ENCODE measurements around the gene PDLIM5.
A peak's percentile ranks its signal among the peaks of the same experiment; 100 is the strongest.

The PDLIM5 gene

GRCh38 chr4:94428884-94429283 lies 22.9 kb upstream of the PDLIM5 start:
- DNase-seq (ENCODE audit: low spot score): no peak

GRCh38 chr4:94430406-94430805 lies 21.3 kb upstream of the PDLIM5 start:
- no peak for DNase-seq (ENCODE audit: low spot score)

GRCh38 chr4:94431388-94431787 lies 20.4 kb upstream of the PDLIM5 start:
- DNase-seq (ENCODE audit: low spot score): no peak

GRCh38 chr4:94434505-94434904 lies 17.2 kb upstream of the PDLIM5 start:
- no peak for DNase-seq (ENCODE audit: low spot score)

GRCh38 chr4:94435874-94436273 lies 15.9 kb upstream of the PDLIM5 start:
- DNase-seq (ENCODE audit: low spot score): no peak

GRCh38 chr4:94436512-94436911 lies 15.2 kb upstream of the PDLIM5 start:
- DNase-seq (ENCODE audit: low spot score): no peak

- no peak for DNase-seq (ENCODE audit: low spot score)
Observed at GRCh38 chr4:94439606-94440005, 12.1 kb upstream of the PDLIM5 start.

GRCh38 chr4:94441838-94442237 lies 9.9 kb upstream of the PDLIM5 start:
- no peak for DNase-seq (ENCODE audit: low spot score)

- DNase-seq (ENCODE audit: low spot score): no peak
Observed at GRCh38 chr4:94442251-94442650, 9.5 kb upstream of the PDLIM5 start.

- DNase-seq (ENCODE audit: low spot score): no peak
Observed at GRCh38 chr4:94446386-94446785, 5.4 kb upstream of the PDLIM5 start.

GRCh38 chr4:94447754-94448411 lies 3.9 kb upstream of the PDLIM5 start:
- no peak for DNase-seq (ENCODE audit: low spot score)

- no peak for DNase-seq (ENCODE audit: low spot score)
Observed at GRCh38 chr4:94448815-94449375, 2.8 kb upstream of the PDLIM5 start.

GRCh38 chr4:94451051-94451694 lies 569 bp upstream of the PDLIM5 start:
- DNase-seq (ENCODE audit: low spot score): no peak

- DNase-seq (ENCODE audit: low spot score): peak; percentile 30
Observed at GRCh38 chr4:94452476-94453371, 982 bp downstream of the PDLIM5 start.

- no peak for DNase-seq (ENCODE audit: low spot score)
Observed at GRCh38 chr4:94453391-94453963, 1.7 kb downstream of the PDLIM5 start.

- DNase-seq (ENCODE audit: low spot score): no peak
Observed at GRCh38 chr4:94454405-94454804, 2.7 kb downstream of the PDLIM5 start.

- DNase-seq (ENCODE audit: low spot score): no peak
Observed at GRCh38 chr4:94455081-94455480, 3.3 kb downstream of the PDLIM5 start.

GRCh38 chr4:94457692-94458106 lies 6.0 kb downstream of the PDLIM5 start:
- DNase-seq (ENCODE audit: low spot score): no peak

GRCh38 chr4:94458682-94459081 lies 6.9 kb downstream of the PDLIM5 start:
- no peak for DNase-seq (ENCODE audit: low spot score)

GRCh38 chr4:94459462-94460161 lies 7.9 kb downstream of the PDLIM5 start:
- no peak for DNase-seq (ENCODE audit: low spot score)

GRCh38 chr4:94461506-94461905 lies 9.8 kb downstream of the PDLIM5 start:
- no peak for DNase-seq (ENCODE audit: low spot score)

GRCh38 chr4:94462572-94462971 lies 10.8 kb downstream of the PDLIM5 start:
- no peak for DNase-seq (ENCODE audit: low spot score)

All from hematopoietic multipotent progenitor cell treated with erythropoietin and hydrocortisone succinate and interleukin-3 and kit ligand, for 17 days (in vitro differentiated cells).